Measurements from ENCODE around the gene RNU6-8. TPM values are rescaled to one million over a fixed set of nuclear protein-coding genes. Genes with fewer than 3 reads are reported as not detected.

RNU6-8 gene
- not detected for total RNA-seq
- long read RNA-seq: 0 reads

- DNase-seq (ENCODE audit: missing footprints) (peak; percentile 91), ATAC-seq (peak; percentile 95)
- intact Hi-C loops (cut with DNase I): loop anchor here (1.0 to 2.0 kb wide), 3 partner anchors 52 to 642 kb away; partner anchors contain the start of gene NUBPL
Observed at GRCh38 chr14:32202998-32203882, at the start of gene RNU6-8. RNU6-8 (minus strand) TSS chr14:32203269.

GRCh38 chr14:32252030-32252670 lies 49.1 kb upstream of the RNU6-8 start:
- ATAC-seq (peak; percentile 82), DNase-seq (ENCODE audit: missing footprints) (no peak)
- intact Hi-C loops (cut with DNase I): loop anchor here (1.0 to 2.0 kb wide), 3 partner anchors 175 to 741 kb away; partner anchors contain the start of gene ARHGAP5

GRCh38 chr14:32251530-32251929 lies 48.5 kb upstream of the RNU6-8 start:
- DNase-seq (ENCODE audit: missing footprints) (peak; percentile 64), ATAC-seq (no peak)
- intact Hi-C loops (cut with DNase I): no loop called here

GRCh38 chr14:32250681-32251080 lies 47.6 kb upstream of the RNU6-8 start:
- intact Hi-C loops (cut with DNase I): no loop called here

GRCh38 chr14:32249780-32250179 lies 46.7 kb upstream of the RNU6-8 start:
- intact Hi-C loops (cut with DNase I): no loop called here

More at GRCh38 chr14:32250681-32251080, 47.6 kb upstream of the RNU6-8 start:
- DNase-seq (ENCODE audit: missing footprints): no peak
- ATAC-seq: no peak

GRCh38 chr14:32249371-32249770 lies 46.3 kb upstream of the RNU6-8 start:
- no peak for DNase-seq (ENCODE audit: missing footprints)
- intact Hi-C loops (cut with DNase I): no loop called here
- ATAC-seq: no peak

More at GRCh38 chr14:32249780-32250179, 46.7 kb upstream of the RNU6-8 start:
- no peak for ATAC-seq
- no peak for DNase-seq (ENCODE audit: missing footprints)

- intact Hi-C loops (cut with DNase I): no loop called here
- DNase-seq (ENCODE audit: missing footprints) (peak; percentile 51), ATAC-seq (no peak)
Observed at GRCh38 chr14:32246751-32247150, 43.7 kb upstream of the RNU6-8 start.

- ATAC-seq (no peak), DNase-seq (ENCODE audit: missing footprints) (no peak)
- intact Hi-C loops (cut with DNase I): no loop called here
Observed at GRCh38 chr14:32244404-32244803, 41.3 kb upstream of the RNU6-8 start.

GRCh38 chr14:32233260-32233659 lies 30.2 kb upstream of the RNU6-8 start:
- intact Hi-C loops (cut with DNase I): no loop called here
- DNase-seq (ENCODE audit: missing footprints): no peak
- ATAC-seq: no peak

GRCh38 chr14:32232481-32232880 lies 29.4 kb upstream of the RNU6-8 start:
- ATAC-seq (no peak), DNase-seq (ENCODE audit: missing footprints) (no peak)
- intact Hi-C loops (cut with DNase I): no loop called here

- intact Hi-C loops (cut with DNase I): no loop called here
- DNase-seq (ENCODE audit: missing footprints) (no peak), ATAC-seq (peak; percentile 24)
Observed at GRCh38 chr14:32230695-32231280, 27.7 kb upstream of the RNU6-8 start.

- DNase-seq (ENCODE audit: missing footprints): no peak
- peak; percentile 51 for ATAC-seq
- intact Hi-C loops (cut with DNase I): no loop called here
Observed at GRCh38 chr14:32230181-32230580, 27.1 kb upstream of the RNU6-8 start.

GRCh38 chr14:32226056-32226455 lies 23.0 kb upstream of the RNU6-8 start:
- DNase-seq (ENCODE audit: missing footprints) (no peak), ATAC-seq (no peak)
- intact Hi-C loops (cut with DNase I): no loop called here

GRCh38 chr14:32225378-32225920 lies 22.4 kb upstream of the RNU6-8 start:
- no peak for DNase-seq (ENCODE audit: missing footprints)
- intact Hi-C loops (cut with DNase I): no loop called here
- ATAC-seq: no peak

GRCh38 chr14:32224737-32225377 lies 21.8 kb upstream of the RNU6-8 start:
- ATAC-seq: peak; percentile 55
- intact Hi-C loops (cut with DNase I): no loop called here
- DNase-seq (ENCODE audit: missing footprints): no peak

- intact Hi-C loops (cut with DNase I): no loop called here
- ATAC-seq (no peak), DNase-seq (ENCODE audit: missing footprints) (no peak)
Observed at GRCh38 chr14:32217301-32217700, 14.2 kb upstream of the RNU6-8 start.

- ATAC-seq (no peak), DNase-seq (ENCODE audit: missing footprints) (no peak)
- intact Hi-C loops (cut with DNase I): no loop called here
Observed at GRCh38 chr14:32212833-32213232, 9.8 kb upstream of the RNU6-8 start.

GRCh38 chr14:32211068-32211404 lies 8.0 kb upstream of the RNU6-8 start:
- no peak for ATAC-seq
- intact Hi-C loops (cut with DNase I): no loop called here
- no peak for DNase-seq (ENCODE audit: missing footprints)

GRCh38 chr14:32209471-32209870 lies 6.4 kb upstream of the RNU6-8 start:
- intact Hi-C loops (cut with DNase I): no loop called here
- DNase-seq (ENCODE audit: missing footprints) (no peak), ATAC-seq (no peak)

All from Right ventricle myocardium inferior (tissue), 1 donor.